ENCODE results near the gene GOLGA6L24. TPM values are rescaled to one million over a fixed set of nuclear protein-coding genes. Genes with fewer than 3 reads are reported as not detected.
"Not testable (repeated sequence)": the region's sequence is repeated elsewhere in the genome, so short reads cannot be mapped to it uniquely, and the experiment has no call there.

GOLGA6L24 gene

DNA sequence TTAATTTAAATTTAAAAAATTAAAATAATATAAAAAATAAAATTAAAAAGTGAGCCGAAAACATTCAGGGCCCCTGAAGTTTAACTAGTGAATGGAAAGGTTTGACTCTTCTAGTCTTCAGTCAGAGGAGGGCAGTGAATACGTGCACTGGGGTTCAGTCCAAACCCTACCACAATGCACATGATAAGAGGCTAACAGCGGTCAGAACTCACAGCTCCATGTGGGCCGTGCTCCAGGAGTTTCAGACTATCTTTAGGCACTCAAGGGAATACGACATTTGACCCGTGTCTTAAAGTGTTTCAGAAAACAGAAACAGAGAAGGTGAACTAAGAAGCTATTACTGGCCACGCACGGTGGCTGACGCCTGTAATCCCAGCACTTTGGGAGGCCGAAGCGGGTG, 47.4 kb downstream of the GOLGA6L24 start:
- H3K36me3 ChIP-seq (replicated peaks in 1 of 2; ENCODE audit: control insufficient read depth in 2 of 2, insufficient read depth in 2 of 2, low read length in 2 of 2): peaks cover 3 to 34% of the 10 kb centered on the region in 2 donors
- H2BK5ac ChIP-seq (ENCODE audit: low read length): not testable (repeated sequence)

DNA sequence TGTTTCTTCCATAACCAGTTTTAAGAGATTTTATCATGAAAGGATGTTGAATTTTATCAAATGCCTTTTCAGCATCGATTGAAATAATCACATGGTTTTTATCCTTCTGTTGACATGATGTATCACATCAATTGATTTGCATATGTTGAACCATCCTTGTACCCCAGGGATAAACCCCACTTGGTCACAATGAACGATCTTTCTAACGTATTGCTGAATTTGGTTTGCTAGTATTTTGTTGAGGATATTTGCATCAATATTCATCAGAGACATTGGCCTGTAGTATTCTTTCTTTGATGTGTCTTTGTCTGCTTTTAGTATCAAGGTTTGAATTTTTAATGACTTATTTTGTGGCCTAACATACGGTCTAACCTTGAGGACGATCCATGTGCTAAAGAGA, 49.2 kb downstream of the GOLGA6L24 start:
- not testable (repeated sequence) for H3K18ac ChIP-seq (ENCODE audit: low read length); H2AK5ac ChIP-seq (ENCODE audit: low read depth, low read length); H3K27ac ChIP-seq (replicated peaks; ENCODE audit: low read length); DNase-seq (ENCODE audit: low spot score); H3K27me3 ChIP-seq (ENCODE audit: control insufficient read depth in 3 of 3, insufficient read depth in 3 of 3, low read depth in 1 of 3, low read length in 3 of 3); H3K4me2 ChIP-seq (ENCODE audit: insufficient read depth, low read length, poor library complexity, severe bottlenecking); H3K14ac ChIP-seq (ENCODE audit: low read length); H4K8ac ChIP-seq (ENCODE audit: low read depth, low read length); H3K9ac ChIP-seq (ENCODE audit: low read depth, low read length, poor library complexity); H2BK12ac ChIP-seq (ENCODE audit: low read length); H3K4me1 ChIP-seq (ENCODE audit: control insufficient read depth in 2 of 2, insufficient read depth in 1 of 2, low read depth in 1 of 2, low read length in 2 of 2); H2BK120ac ChIP-seq (ENCODE audit: low read depth, low read length); H4K91ac ChIP-seq (ENCODE audit: low read depth, low read length, poor library complexity); H2BK5ac ChIP-seq (ENCODE audit: low read length); H2BK15ac ChIP-seq (ENCODE audit: low read length); H3K4ac ChIP-seq (ENCODE audit: low read length); H3K79me1 ChIP-seq (ENCODE audit: low read depth, low read length); H3K4me3 ChIP-seq (ENCODE audit: low read length in 2 of 2); H3K23ac ChIP-seq (ENCODE audit: low read depth, low read length, poor library complexity); H2AFZ ChIP-seq (ENCODE audit: low read length)
- WGBS, 2 donors (ENCODE audit: extremely low coverage in 2 of 2, insufficient read length in 2 of 2, insufficient replicate concordance in 1 of 2): no CpG with 5 or more reads among the region's 5 CpGs
- H3K36me3 ChIP-seq (replicated peaks in 1 of 2; ENCODE audit: control insufficient read depth in 2 of 2, insufficient read depth in 2 of 2, low read length in 2 of 2): peaks cover 1 to 20% of the 10 kb centered on the region in 2 donors
- H3K9me3 ChIP-seq (replicated peaks in 1 of 2; ENCODE audit: control insufficient read depth in 2 of 2, insufficient read depth in 1 of 2, low read depth in 1 of 2, low read length in 2 of 2): peaks cover 1 to 13% of the 10 kb centered on the region in 2 donors

More for the DNA sequence above, 47.4 kb downstream of the GOLGA6L24 start:
- not testable (repeated sequence) for H3K14ac ChIP-seq (ENCODE audit: low read length); H3K4ac ChIP-seq (ENCODE audit: low read length); H3K27me3 ChIP-seq (ENCODE audit: control insufficient read depth in 3 of 3, insufficient read depth in 3 of 3, low read depth in 1 of 3, low read length in 3 of 3); H4K91ac ChIP-seq (ENCODE audit: low read depth, low read length, poor library complexity); H3K9ac ChIP-seq (ENCODE audit: low read depth, low read length, poor library complexity); H3K27ac ChIP-seq (replicated peaks; ENCODE audit: low read length); H3K4me3 ChIP-seq (ENCODE audit: low read length in 2 of 2); H2BK15ac ChIP-seq (ENCODE audit: low read length); DNase-seq (ENCODE audit: low spot score); H2BK12ac ChIP-seq (ENCODE audit: low read length); H4K8ac ChIP-seq (ENCODE audit: low read depth, low read length); H2AK5ac ChIP-seq (ENCODE audit: low read depth, low read length); H3K4me2 ChIP-seq (ENCODE audit: insufficient read depth, low read length, poor library complexity, severe bottlenecking); H3K4me1 ChIP-seq (ENCODE audit: control insufficient read depth in 2 of 2, insufficient read depth in 1 of 2, low read depth in 1 of 2, low read length in 2 of 2); H3K23ac ChIP-seq (ENCODE audit: low read depth, low read length, poor library complexity); H3K79me1 ChIP-seq (ENCODE audit: low read depth, low read length); H2BK120ac ChIP-seq (ENCODE audit: low read depth, low read length); H3K18ac ChIP-seq (ENCODE audit: low read length); H2AFZ ChIP-seq (ENCODE audit: low read length)
- no CpG with 5 or more reads among the region's 11 CpGs for WGBS, 2 donors (ENCODE audit: extremely low coverage in 2 of 2, insufficient read length in 2 of 2, insufficient replicate concordance in 1 of 2)
- H3K9me3 ChIP-seq (replicated peaks in 1 of 2; ENCODE audit: control insufficient read depth in 2 of 2, insufficient read depth in 1 of 2, low read depth in 1 of 2, low read length in 2 of 2): peaks cover 1 to 22% of the 10 kb centered on the region in 2 donors

Small RNA genes lying within 50 kb of the gene (small RNA-seq; reads per million reads assigned to genes)
- gene AC091304.5 (ENCODE audit: insufficient read depth) (not detected), gene RN7SL238P (ENCODE audit: insufficient read depth) (not detected)

Measured in neuronal stem cell (in vitro differentiated cells).